Smooth muscle cell of the brain vasculature (primary cell): ENCODE data around the gene IL6.

Experiments
- DNase-seq: peaks from one replicate; pipeline ENCODE4 v3.0.0-alpha.2; 2012; ENCODE audit warnings: low read depth, low spot score

IL6 gene

DNA sequence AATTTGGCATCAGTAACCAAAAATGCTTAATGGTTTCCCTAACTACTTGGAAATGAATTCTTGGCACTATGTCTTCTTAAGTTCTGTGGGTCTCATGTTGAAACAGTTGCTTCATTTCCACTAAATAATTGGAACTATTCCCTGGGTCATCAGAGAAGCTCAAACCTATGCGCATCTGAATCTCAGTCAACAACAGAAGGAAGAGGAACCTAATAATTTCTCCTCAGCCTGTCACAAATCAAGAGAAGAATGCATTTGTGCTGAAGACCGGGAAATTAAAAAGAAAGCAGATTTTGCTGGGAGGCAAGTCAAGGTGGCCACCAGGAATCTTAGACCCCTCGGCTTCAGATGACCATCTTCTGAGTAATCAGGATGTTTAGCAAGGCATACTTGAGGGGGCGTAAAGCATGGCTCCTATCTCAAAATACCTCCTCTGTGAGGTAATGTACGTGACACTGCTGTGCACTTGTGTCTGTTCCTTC is 54.3 kb downstream of the IL6 start:
- no peak for DNase-seq
